Gastrocnemius medialis (tissue), 4 donors: ENCODE measurements around the gene SERINC4. TPM values are rescaled to one million over a fixed set of nuclear protein-coding genes. Genes with fewer than 3 reads are reported as not detected.
"Not testable (repeated sequence)": the region's sequence is repeated elsewhere in the genome, so short reads cannot be mapped to it uniquely, and the experiment has no call there.

Source experiments
- ATAC-seq, 2 donors: fragments of 150-250 bp; one replicate each; pipeline ENCODE4 v1.9.1; 2016
- DNase-seq, 2 donors: peaks; one replicate each; pipeline ENCODE4 v3.0.0-alpha.2; 2019
- H3K27ac ChIP-seq, 4 donors: fragments of 200-600 bp; sonication (generic); 1 replicate in 1 of 4; 2 replicates in 3 of 4; pipeline ENCODE4 v1.5.1; 2016 to 2018; ENCODE audit warnings: mild to moderate bottlenecking in 2 of 4, moderate library complexity in 1 of 4
- H3K27me3 ChIP-seq, 3 donors: fragments of 200-600 bp; sonication (generic) in 2 of 3; 1 replicate in 1 of 3; 2 replicates in 2 of 3; pipeline versions ENCODE4 v1.5.1 to v1.6.0; 2016 to 2019; ENCODE audit warnings: mild to moderate bottlenecking in 1 of 3, moderate library complexity in 1 of 3
- H3K36me3 ChIP-seq, 2 donors: fragments of 200-600 bp; sonication (generic) in 1 of 2; one replicate each; pipeline ENCODE4 v1.5.1; 2017 to 2018
- H3K4me1 ChIP-seq, 2 donors: fragments of 200-600 bp; sonication (generic) in 1 of 2; one replicate each; pipeline ENCODE4 v1.5.1; 2016 to 2017; ENCODE audit warnings: mild to moderate bottlenecking in 2 of 2
- H3K4me3 ChIP-seq, 4 donors: fragments of 200-600 bp; sonication (generic) in 3 of 4; 1 replicate in 1 of 4; 2 replicates in 3 of 4; pipeline ENCODE4 v1.5.1; 2016 to 2019; ENCODE audit warnings: mild to moderate bottlenecking in 2 of 4
- H3K9me3 ChIP-seq, 3 donors: fragments of 200-600 bp; sonication (generic) in 2 of 3; 1 replicate in 1 of 3; 2 replicates in 2 of 3; pipeline ENCODE4 v1.5.1; 2016 to 2019
- POLR2A ChIP-seq, 2 donors: fragments of 450-650 bp; IDR thresholded peaks; one replicate each; pipeline ENCODE4 v1.6.1; 2017; ENCODE audit warnings: antibody characterized with exemption in 2 of 2, mild to moderate bottlenecking in 2 of 2, moderate library complexity in 2 of 2
- in situ Hi-C, 4 donors: fragments of 200-750 bp; cut with MboI; loops; one replicate each; pipeline versions ENCODE4 v1.15.0 to v1.8.0; 2017; ENCODE audit warnings: low sequenced_read_pairs in 4 of 4
- intact Hi-C: fragments of 100-400 bp; cut with DNase I; formaldehyde crosslinking; loops from one replicate; pipeline ENCODE4 v1.15.1; 2023; ENCODE audit warnings: low total_unique reads
- total RNA-seq, 4 donors: library from RNA; depleted of rRNA; stranded (reverse); fragments of >200 nt; gene quantifications; one replicate each; pipeline versions ENCODE4 v1.1.0 to v1.2.3, GENCODE V29; 2016
- TF ChIP-seq, protein P1 (sequence below), 5 experiments: fragments of 450-650 bp in 3 of 5; fragments of 200-600 bp in 2 of 5; sonication (generic) in 2 of 5; IDR thresholded peaks in 4 of 5; conservative IDR thresholded peaks in 1 of 5; 1 replicate in 4 of 5; 2 replicates in 1 of 5; pipeline ENCODE4 v1.5.1; 2016 to 2019; ENCODE audit warnings: antibody characterized with exemption in 5 of 5, mild to moderate bottlenecking in 3 of 5, moderate library complexity in 3 of 5

SERINC4 gene
- under 1 TPM in 3 of 4 donors, not detected in 1; 0.18 to 0.82 (median 0.29) TPM for total RNA-seq

DNA sequence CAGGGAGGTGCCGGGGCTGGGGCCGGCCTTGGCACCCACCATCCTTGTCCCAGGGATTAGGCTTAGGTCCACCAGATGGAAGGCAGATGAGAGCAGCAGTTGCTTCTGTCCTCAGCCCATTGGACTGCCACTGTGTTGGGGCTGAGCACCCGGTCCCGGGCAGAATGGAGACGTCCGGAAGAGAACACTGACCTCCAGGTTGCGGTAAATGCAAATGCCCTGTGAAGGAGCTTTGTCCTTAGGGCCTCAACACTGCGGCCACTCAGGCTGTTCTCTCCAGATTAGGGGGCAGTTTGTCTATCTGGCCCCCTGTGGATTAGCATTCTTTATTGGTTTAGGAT, at the start of gene SERINC4:
TSS of gene SERINC4 (minus strand) at position 276 of the 341 bp plus-strand sequence. CDS start at position 42, 234 bp downstream.
- TF ChIP-seq POLR2A (IDR thresholded peaks at IDR 0.05) = no peak
- TF ChIP-seq, protein P1, sequence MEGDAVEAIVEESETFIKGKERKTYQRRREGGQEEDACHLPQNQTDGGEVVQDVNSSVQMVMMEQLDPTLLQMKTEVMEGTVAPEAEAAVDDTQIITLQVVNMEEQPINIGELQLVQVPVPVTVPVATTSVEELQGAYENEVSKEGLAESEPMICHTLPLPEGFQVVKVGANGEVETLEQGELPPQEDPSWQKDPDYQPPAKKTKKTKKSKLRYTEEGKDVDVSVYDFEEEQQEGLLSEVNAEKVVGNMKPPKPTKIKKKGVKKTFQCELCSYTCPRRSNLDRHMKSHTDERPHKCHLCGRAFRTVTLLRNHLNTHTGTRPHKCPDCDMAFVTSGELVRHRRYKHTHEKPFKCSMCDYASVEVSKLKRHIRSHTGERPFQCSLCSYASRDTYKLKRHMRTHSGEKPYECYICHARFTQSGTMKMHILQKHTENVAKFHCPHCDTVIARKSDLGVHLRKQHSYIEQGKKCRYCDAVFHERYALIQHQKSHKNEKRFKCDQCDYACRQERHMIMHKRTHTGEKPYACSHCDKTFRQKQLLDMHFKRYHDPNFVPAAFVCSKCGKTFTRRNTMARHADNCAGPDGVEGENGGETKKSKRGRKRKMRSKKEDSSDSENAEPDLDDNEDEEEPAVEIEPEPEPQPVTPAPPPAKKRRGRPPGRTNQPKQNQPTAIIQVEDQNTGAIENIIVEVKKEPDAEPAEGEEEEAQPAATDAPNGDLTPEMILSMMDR (IDR thresholded peaks at IDR 0.05 in 4 of 5, conservative IDR thresholded peaks at IDR 0.05 in 1 of 5) = no peak
- Histone ChIP-seq H3K9me3 (no peaks in the 10 kb centered on the region), H3K4me3 (peak within 1 kb of the TSS; percentile 74 to 97 (median 88)), H3K27ac (peak within 1 kb of the TSS; percentile 86 to 100 (median 92)), H3K36me3 (peaks cover 0 to 57% of the 10 kb centered on the region in 2 donors), H3K27me3 (no peaks in the 10 kb centered on the region), H3K4me1 (peaks cover 41 to 44% of the 10 kb centered on the region in 2 donors)
- DNase-seq (no peak), ATAC-seq (peak in 1 of 2 donors; percentile 4)
- intact Hi-C loops = loop anchor here (1.0 to 10.0 kb wide), 2 partner anchors 24 to 735 kb away; partner anchors contain the start of genes EIF3J and MFAP1
- in situ Hi-C loops = loop anchor here in 1 of 4 donors (25.0 kb wide), 2 partner anchors 912 to 1837 kb away; partner anchors contain the start of genes B2M, PATL2 and SQOR

DNA sequence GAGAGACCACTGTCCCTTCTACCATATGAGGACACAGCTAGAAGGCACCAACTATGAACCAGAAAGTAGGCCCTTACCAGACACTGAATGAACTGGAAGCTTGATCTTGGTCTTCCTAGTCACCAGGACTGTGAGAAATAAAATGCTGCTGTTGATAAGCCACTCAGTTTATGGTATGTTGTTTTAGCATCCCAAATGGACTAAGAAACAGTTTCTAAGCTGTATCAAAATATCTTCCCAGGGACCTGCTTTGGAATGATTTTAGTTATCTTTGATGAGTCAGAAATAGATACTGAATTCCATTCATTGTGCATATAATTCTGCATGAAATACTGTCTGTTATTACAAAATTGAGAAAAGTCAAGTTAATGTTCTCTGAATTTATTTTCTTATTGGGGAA, 45.4 kb upstream of the SERINC4 start:
- DNase-seq (no peak), ATAC-seq (no peak)
- no peaks in the 10 kb centered on the region for H3K9me3 ChIP-seq
- in situ Hi-C loops = no loop called here
- no peaks in the 10 kb centered on the region for H3K36me3 ChIP-seq
- H3K4me1 ChIP-seq = no peaks in the 10 kb centered on the region
- H3K4me3 ChIP-seq = no peak overlapping the region
- H3K27me3 ChIP-seq = no peaks in the 10 kb centered on the region
- H3K27ac ChIP-seq = no peak overlapping the region
- TF ChIP-seq, protein P1 (IDR thresholded peaks at IDR 0.05 in 4 of 5, conservative IDR thresholded peaks at IDR 0.05 in 1 of 5) = no peak
- no peak for TF ChIP-seq POLR2A (IDR thresholded peaks at IDR 0.05)
- intact Hi-C loops = no loop called here

DNA sequence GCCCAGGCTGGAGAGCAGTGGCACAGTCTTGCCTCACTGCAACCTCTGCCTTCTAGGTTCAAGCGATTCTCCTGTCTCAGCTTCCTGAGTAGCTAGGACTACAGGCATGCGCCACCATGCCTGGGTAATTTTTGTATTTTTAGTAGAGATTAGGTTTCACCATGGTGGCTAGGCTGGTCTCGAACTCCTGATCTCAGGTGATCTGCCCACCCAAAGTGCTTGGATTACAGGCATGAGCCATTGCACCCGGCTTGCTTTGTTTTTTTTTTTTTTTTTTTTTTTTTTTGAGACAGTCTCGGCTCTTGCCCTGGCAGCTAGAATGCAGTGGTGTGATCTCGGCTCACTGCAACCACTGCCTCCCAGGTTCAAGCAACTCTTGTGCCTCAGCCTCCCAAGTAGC, 32.5 kb upstream of the SERINC4 start:
- ATAC-seq, in situ Hi-C loops: not testable (repeated sequence)

DNA sequence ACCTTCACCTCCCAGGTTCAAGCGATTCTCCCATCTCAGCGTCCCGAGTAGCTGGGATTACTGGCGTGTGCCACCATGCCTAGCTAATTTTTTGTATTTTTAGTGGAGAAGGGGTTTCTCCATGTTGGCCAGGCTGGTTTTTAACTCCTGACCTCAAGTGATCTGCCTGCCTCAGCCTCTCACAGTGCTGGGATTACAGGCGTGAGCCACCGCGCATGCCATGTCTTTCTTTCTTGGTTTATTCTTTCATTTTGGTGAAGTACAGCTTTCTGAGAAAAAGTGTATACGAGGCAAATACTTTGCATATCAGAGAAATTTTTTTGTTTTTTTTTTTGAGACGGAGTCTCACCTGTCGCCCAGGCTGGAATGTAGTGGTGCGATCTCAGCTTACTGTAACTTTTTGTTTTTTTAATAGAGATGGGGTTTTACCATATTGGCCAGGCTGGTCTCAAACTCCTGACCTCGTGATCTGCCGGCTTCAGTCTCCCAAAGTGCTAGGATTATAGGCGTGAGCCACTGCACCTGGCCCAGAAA, 31.6 kb upstream of the SERINC4 start:
- H3K4me1 ChIP-seq, in situ Hi-C loops, H3K27ac ChIP-seq, H3K9me3 ChIP-seq, ATAC-seq, DNase-seq, intact Hi-C loops, H3K4me3 ChIP-seq, H3K36me3 ChIP-seq: not testable (repeated sequence)
- peaks cover 0 to 17% (median 14%) of the 10 kb centered on the region in 3 donors for H3K27me3 ChIP-seq

More for the DNA sequence above, 32.5 kb upstream of the SERINC4 start:
- H3K4me3 ChIP-seq, H3K27me3 ChIP-seq, H3K4me1 ChIP-seq, intact Hi-C loops, H3K27ac ChIP-seq, H3K9me3 ChIP-seq, DNase-seq, H3K36me3 ChIP-seq: not testable (repeated sequence)

DNA sequence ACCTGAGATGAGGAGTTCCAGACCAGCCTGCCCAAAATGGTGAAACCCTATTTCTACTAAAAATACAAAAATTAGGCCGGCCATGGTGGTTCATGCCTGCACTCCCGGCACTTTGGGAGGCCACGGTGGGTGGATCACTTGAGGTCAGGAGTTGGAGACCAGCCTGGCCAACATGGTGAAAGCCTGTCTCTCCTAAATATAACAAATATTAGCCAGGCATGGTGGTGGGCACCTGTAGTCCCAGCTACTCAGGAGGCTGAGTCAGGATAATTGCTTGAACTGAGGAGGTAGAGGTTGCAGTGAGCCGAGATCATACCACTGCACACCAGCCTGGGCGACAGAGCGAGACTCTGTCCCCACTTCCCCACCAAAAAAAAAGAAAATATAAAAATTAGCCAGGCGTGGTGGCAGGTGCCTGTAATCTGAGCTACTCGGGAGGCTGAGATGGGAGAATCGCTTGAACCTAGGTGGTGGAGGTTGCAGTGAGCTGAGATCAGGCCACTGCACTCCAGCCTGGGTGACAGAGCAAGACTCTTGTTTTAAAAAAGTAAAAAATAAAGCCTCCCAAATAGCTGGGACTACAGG, 30.8 kb upstream of the SERINC4 start:
- H3K9me3 ChIP-seq, intact Hi-C loops, in situ Hi-C loops, ATAC-seq, H3K4me3 ChIP-seq, H3K4me1 ChIP-seq, DNase-seq, H3K27ac ChIP-seq, H3K36me3 ChIP-seq: not testable (repeated sequence)
- peaks cover 0 to 24% (median 22%) of the 10 kb centered on the region in 3 donors for H3K27me3 ChIP-seq

DNA sequence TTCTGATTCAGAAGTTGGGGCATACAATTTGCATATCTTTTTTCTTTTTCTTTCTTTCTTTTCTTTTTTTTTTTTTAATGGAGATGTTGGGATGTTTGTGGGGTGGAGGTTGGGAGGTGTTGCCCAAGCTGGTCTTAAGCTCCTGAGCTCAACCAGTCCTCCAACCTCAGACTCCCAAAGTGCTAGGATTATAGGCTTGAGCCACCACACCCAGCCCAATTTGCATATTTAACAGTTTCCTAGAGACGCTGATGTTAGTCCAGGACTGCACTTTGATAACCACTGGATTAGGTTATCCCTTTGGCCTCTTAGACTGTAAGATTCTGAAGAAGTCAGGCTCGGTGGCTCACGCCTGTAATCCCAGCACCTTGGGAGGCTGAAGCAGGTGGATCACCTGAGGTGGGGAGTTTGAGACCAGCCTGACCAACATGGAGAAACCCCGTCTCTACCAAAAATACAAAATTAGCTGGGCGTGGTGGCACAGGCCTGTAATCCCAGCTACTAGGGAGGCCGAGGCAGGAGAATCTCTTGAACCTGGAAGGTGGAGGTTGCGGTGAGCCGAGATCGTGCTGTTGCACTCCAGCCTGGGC, 30.0 kb upstream of the SERINC4 start:
- intact Hi-C loops, H3K9me3 ChIP-seq, H3K4me3 ChIP-seq, ATAC-seq, H3K36me3 ChIP-seq, DNase-seq, in situ Hi-C loops, H3K27ac ChIP-seq: not testable (repeated sequence)
- Histone ChIP-seq H3K4me1 (peaks cover 0 to 10% of the 10 kb centered on the region in 2 donors), H3K27me3 (peaks cover 4 to 25% (median 24%) of the 10 kb centered on the region in 3 donors)
